ENCODE results near the gene ZNF697.
A peak's percentile ranks its signal among the peaks of the same experiment; 100 is the strongest.

ZNF697 gene

GRCh38 chr1:119675349-119676345 is 27.6 kb upstream of the ZNF697 start:
- peak; percentile 55 for TF ChIP-seq CTCF (IDR thresholded peaks at IDR 0.05; ENCODE audit: extremely low read depth, missing control alignments)

DNA sequence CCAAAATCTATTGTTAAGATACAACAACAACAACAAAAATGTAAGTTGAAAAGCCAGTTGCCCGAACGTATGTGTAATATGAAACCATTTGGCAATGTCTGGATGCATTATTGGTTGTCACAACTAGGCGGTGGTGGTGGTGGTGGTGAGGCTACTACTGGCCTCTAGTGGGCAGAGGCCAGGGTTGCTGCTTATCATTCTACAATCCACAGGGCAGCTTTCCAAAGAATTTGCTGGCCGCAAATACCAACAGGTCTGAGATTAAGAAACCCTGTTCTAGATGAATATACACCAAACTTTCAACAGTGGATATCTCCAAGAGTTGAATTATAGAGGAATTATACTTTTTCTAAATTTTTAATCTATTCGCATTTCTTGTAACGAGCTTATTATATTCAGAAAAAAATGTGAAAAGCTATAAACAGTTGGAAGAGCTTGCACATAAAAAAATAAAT is 26.8 kb upstream of the ZNF697 start:
- peak; percentile 50 for TF ChIP-seq CTCF (IDR thresholded peaks at IDR 0.05; ENCODE audit: extremely low read depth, missing control alignments)
- peak; percentile 43 for DNase-seq (ENCODE audit: low spot score)

More at GRCh38 chr1:119675349-119676345, 27.6 kb upstream of the ZNF697 start:
- peak; percentile 74 for DNase-seq (ENCODE audit: low spot score)

DNA sequence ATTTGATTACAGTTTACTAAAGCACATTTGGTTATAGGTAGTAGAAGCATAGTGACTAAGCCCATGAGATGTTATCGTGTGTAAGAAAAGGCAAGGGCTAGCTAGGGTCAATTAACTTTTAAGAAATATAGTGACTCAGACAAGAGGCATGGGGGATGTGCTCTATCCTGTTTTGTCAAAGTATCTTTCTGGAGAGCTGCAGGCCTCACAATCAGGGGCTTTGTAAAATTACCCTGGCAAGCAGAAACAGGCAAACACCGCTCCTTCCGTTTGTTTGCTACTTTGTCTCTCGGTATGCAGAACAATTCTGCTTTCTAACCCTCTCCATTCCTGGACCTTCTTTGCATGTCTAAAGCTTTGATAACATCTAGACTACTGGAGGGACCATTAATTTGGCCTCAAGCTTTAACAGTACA is 26.1 kb upstream of the ZNF697 start:
- no peak for DNase-seq (ENCODE audit: low spot score)
- no peak for TF ChIP-seq CTCF (IDR thresholded peaks at IDR 0.05; ENCODE audit: extremely low read depth, missing control alignments)

DNA sequence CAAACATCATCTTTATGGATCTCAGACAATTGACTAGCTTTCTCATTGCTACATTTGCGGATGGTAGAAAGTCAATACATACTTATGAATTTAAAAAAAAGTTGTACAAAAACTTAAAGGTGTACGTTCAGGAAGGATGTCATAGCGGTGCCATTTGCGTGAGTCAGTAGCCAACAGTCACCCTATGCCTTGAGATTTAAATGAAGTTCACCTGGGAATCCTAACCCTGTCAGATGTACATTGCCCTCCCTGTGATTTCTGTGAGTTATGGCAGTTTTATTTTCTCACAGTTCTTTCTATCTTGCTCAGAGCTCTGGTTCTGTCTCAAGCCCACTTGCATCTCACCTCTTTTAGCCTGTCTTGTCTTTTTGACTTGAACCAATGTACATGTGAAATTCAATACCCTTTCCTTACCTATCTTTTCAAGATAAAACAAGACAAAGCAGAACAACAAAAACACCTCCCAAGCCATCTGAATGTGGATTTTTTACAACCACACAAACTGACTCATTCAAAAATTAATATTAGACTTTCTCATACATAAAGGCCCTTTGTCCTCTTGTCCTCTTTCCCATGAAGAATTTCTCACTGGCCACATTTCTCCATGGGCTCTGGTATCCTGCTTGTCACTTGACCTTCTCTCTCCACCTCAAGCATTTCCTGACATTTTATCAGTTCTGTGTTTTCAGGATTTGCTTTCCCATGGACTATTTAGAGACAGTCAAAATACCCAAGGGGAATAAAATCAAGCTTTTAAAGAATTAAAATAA is 25.3 kb upstream of the ZNF697 start:
- no peak for TF ChIP-seq CTCF (IDR thresholded peaks at IDR 0.05; ENCODE audit: extremely low read depth, missing control alignments)
- DNase-seq (ENCODE audit: low spot score): no peak

- no peak for DNase-seq (ENCODE audit: low spot score)
- no peak for TF ChIP-seq CTCF (IDR thresholded peaks at IDR 0.05; ENCODE audit: extremely low read depth, missing control alignments)
Measured at GRCh38 chr1:119670898-119671297, 22.8 kb upstream of the ZNF697 start.

DNA sequence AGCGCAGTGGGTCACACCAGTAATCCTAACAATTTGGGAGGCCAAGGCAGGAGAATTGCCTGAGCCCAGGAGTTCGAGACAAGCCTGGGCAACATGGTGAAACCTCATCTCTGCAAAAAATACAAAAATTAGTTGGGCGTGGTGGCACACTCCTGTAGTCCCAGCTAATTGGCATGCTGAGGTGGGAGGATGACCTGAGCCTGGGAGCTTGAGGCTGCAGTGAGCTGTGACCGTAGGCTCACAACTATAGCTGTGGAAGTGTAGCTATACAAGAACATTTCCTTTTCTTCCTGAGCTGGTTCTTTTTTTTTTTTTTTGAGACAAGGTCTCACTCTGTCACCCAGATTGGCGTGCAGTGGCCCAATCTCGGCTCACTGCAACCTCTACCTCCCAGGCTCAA is 19.1 kb upstream of the ZNF697 start:
- TF ChIP-seq CTCF (IDR thresholded peaks at IDR 0.05; ENCODE audit: extremely low read depth, missing control alignments): no peak
- no peak for DNase-seq (ENCODE audit: low spot score)

DNA sequence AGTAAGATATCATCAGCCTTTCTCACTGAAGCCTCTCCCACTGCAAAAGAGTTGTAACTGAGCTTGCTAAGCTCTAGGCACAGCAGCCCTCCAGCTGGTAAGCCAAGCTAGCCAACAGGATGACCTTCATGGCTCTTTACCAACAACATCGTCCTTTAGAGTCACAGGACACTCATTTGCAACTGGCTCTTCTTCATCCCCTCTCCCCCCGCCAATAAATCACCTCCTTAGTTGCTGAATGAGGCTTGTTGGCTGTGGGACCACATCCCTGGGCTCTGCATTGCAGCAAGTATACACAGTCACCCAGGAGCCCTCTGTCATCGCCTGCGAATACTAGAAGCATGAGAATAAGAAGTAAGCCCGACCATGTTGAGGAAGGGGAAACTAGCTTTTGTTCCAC is 16.0 kb upstream of the ZNF697 start:
- no peak for TF ChIP-seq CTCF (IDR thresholded peaks at IDR 0.05; ENCODE audit: extremely low read depth, missing control alignments)
- no peak for DNase-seq (ENCODE audit: low spot score)

Measured in GM20000 (cell line).